ENCODE results near the gene KDM6B.
A peak's percentile ranks its signal among the peaks of the same experiment; 100 is the strongest.

KDM6B gene

DNA sequence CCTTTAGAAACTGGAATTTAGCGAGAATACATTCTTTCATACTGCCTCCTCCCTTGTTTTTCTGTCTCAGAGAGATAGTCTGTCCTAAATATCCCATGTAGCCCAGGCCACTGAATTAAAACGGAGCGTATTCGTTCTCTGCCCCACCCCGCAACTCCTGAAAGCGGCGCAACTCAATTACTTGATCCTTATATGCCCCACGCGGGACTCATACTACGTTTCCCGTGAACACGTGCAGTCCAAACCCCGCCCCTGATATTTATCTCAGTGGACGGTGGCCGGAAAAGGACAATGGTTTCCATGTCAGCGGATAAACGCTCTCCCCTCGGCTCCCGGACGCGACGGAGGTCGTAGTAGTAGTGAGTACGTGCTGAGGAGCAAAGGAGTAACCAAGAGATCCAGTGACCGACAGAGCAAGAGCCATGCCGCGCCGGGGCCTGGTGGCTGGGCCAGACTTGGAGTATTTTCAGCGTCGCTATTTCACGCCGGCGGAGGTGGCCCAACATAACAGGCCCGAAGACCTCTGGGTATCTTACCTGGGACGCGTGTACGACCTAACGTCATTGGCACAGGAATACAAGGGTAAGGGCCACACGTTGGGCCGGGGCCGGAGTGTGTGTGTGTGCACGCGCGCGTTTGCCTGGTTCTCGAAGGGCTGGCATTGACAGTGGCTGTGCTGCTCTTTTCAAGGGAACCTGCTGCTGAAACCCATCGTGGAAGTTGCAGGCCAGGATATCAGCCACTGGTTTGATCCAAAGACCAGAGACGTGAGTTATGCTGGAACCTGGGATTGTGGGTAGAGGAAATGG lies 23.9 kb downstream of the KDM6B start, which contains the start of gene CYB5D1 (continued):
- TF ChIP-seq, protein P1, sequence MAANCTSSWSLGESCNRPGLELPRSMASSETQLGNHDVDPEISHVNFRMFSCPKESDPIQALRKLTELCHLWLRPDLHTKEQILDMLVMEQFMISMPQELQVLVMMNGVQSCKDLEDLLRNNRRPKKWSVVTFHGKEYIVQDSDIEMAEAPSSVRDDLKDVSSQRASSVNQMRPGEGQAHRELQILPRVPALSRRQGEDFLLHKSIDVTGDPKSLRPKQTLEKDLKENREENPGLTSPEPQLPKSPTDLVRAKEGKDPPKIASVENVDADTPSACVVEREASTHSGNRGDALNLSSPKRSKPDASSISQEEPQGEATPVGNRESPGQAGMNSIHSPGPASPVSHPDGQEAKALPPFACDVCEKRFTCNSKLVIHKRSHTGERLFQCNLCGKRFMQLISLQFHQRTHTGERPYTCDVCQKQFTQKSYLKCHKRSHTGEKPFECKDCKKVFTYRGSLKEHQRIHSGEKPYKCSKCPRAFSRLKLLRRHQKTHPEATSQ (tag by site-specific recombination; IDR thresholded peaks at IDR 0.05) = no peak
- TF ChIP-seq GLIS1 (tag by site-specific recombination; IDR thresholded peaks at IDR 0.05) (no peak; the same call in none of the 2 replicates), MEIS1 (CRISPR knock-in tag; IDR thresholded peaks at IDR 0.05; ENCODE audit: borderline replicate concordance) (no peak), ZNF629 (tag by site-specific recombination; IDR thresholded peaks at IDR 0.05) (0 out of 2 replicates have a peak, but pooled peaks have one; percentile 32), ZNF24 (tag by site-specific recombination; IDR thresholded peaks at IDR 0.05) (no peak), ZBTB1 (tag by site-specific recombination; IDR thresholded peaks at IDR 0.05) (no peak), ZNF121 (tag by site-specific recombination; IDR thresholded peaks at IDR 0.05) (no peak), GLIS2 (tag by site-specific recombination; IDR thresholded peaks at IDR 0.05) (no peak), ZNF202 (tag by site-specific recombination; IDR thresholded peaks at IDR 0.05; ENCODE audit: borderline replicate concordance) (no peak), ZFP37 (tag by site-specific recombination; IDR thresholded peaks at IDR 0.05) (no peak; the same call in 1 of the 2 replicates), ZFP69B (tag by site-specific recombination; IDR thresholded peaks at IDR 0.05) (peak; percentile 15; the same call in 1 of the 2 replicates), ZSCAN23 (tag by site-specific recombination; IDR thresholded peaks at IDR 0.05) (no peak), ZNF132 (tag by site-specific recombination; IDR thresholded peaks at IDR 0.05; ENCODE audit: borderline replicate concordance) (no peak), ZNF274 (IDR thresholded peaks at IDR 0.05; ENCODE audit: low read length) (no peak), ZNF274 (tag by site-specific recombination; IDR thresholded peaks at IDR 0.05; ENCODE audit: borderline replicate concordance) (no peak), ZNF473 (tag by site-specific recombination; IDR thresholded peaks at IDR 0.05) (no peak), ZNF394 (tag by site-specific recombination; IDR thresholded peaks at IDR 0.05; ENCODE audit: borderline replicate concordance) (no peak), ZNF19 (tag by site-specific recombination; IDR thresholded peaks at IDR 0.05; ENCODE audit: low read depth) (no peak), ZNF155 (tag by site-specific recombination; IDR thresholded peaks at IDR 0.05) (no peak), ZFP3 (tag by site-specific recombination; IDR thresholded peaks at IDR 0.05; ENCODE audit: low read depth) (no peak), YY1 (tag by site-specific recombination; IDR thresholded peaks at IDR 0.05) (no peak; the same call in 1 of the 2 replicates), ZNF623 (tag by site-specific recombination; IDR thresholded peaks at IDR 0.05) (0 out of 2 replicates have a peak, but pooled peaks have one; percentile 10), HOXD13 (CRISPR knock-in tag; IDR thresholded peaks at IDR 0.05; ENCODE audit: borderline replicate concordance) (no peak), ZNF624 (tag by site-specific recombination; IDR thresholded peaks at IDR 0.05) (no peak), ZNF610 (tag by site-specific recombination; IDR thresholded peaks at IDR 0.05; ENCODE audit: borderline replicate concordance) (no peak), ZNF350 (tag by site-specific recombination; IDR thresholded peaks at IDR 0.05) (no peak), ZNF311 (tag by site-specific recombination; IDR thresholded peaks at IDR 0.05; ENCODE audit: borderline replicate concordance) (no peak), SCRT2 (tag by site-specific recombination; IDR thresholded peaks at IDR 0.05) (peak; percentile 30; the same call in 1 of the 2 replicates), ZNF76 (tag by site-specific recombination; IDR thresholded peaks at IDR 0.05; ENCODE audit: borderline replicate concordance, low read depth) (peak; percentile 95), ZNF776 (tag by site-specific recombination; IDR thresholded peaks at IDR 0.05; ENCODE audit: borderline replicate concordance) (no peak), ZNF548 (tag by site-specific recombination; IDR thresholded peaks at IDR 0.05) (no peak)
- TF ChIP-seq, protein P2, sequence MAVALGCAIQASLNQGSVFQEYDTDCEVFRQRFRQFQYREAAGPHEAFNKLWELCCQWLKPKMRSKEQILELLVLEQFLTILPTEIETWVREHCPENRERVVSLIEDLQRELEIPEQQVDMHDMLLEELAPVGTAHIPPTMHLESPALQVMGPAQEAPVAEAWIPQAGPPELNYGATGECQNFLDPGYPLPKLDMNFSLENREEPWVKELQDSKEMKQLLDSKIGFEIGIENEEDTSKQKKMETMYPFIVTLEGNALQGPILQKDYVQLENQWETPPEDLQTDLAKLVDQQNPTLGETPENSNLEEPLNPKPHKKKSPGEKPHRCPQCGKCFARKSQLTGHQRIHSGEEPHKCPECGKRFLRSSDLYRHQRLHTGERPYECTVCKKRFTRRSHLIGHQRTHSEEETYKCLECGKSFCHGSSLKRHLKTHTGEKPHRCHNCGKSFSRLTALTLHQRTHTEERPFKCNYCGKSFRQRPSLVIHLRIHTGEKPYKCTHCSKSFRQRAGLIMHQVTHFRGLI (tag by site-specific recombination; IDR thresholded peaks at IDR 0.05) = 0 out of 2 replicates have a peak, but pooled peaks have one; percentile 13
- TF ChIP-seq, protein P3, sequence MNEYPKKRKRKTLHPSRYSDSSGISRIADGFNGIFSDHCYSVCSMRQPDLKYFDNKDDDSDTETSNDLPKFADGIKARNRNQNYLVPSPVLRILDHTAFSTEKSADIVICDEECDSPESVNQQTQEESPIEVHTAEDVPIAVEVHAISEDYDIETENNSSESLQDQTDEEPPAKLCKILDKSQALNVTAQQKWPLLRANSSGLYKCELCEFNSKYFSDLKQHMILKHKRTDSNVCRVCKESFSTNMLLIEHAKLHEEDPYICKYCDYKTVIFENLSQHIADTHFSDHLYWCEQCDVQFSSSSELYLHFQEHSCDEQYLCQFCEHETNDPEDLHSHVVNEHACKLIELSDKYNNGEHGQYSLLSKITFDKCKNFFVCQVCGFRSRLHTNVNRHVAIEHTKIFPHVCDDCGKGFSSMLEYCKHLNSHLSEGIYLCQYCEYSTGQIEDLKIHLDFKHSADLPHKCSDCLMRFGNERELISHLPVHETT (tag by site-specific recombination; IDR thresholded peaks at IDR 0.05) = peak; percentile 32; the same call in 1 of the 2 replicates
- TF ChIP-seq, protein P4, sequence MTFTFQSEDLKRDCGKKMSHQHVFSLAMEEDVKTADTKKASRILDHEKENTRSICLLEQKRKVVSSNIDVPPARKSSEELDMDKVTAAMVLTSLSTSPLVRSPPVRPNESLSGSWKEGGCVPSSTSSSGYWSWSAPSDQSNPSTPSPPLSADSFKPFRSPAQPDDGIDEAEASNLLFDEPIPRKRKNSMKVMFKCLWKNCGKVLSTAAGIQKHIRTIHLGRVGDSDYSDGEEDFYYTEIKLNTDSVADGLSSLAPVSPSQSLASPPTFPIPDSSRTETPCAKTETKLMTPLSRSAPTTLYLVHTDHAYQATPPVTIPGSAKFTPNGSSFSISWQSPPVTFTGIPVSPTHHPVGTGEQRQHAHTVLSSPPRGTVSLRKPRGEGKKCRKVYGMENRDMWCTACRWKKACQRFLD (tag by site-specific recombination; IDR thresholded peaks at IDR 0.05) = no peak
- TF ChIP-seq, protein P5, sequence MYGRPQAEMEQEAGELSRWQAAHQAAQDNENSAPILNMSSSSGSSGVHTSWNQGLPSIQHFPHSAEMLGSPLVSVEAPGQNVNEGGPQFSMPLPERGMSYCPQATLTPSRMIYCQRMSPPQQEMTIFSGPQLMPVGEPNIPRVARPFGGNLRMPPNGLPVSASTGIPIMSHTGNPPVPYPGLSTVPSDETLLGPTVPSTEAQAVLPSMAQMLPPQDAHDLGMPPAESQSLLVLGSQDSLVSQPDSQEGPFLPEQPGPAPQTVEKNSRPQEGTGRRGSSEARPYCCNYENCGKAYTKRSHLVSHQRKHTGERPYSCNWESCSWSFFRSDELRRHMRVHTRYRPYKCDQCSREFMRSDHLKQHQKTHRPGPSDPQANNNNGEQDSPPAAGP (tag by site-specific recombination; IDR thresholded peaks at IDR 0.05) = peak; percentile 24; the same call in 1 of the 2 replicates
